ENCODE data around the gene ZNF98. TPM values are rescaled to one million over a fixed set of nuclear protein-coding genes. Genes with fewer than 3 reads are reported as not detected.

The ZNF98 gene
- total RNA-seq: not detected
- long read RNA-seq, partial matches to known transcripts: 0 of 10 reads
- long read RNA-seq, other reads (novel, unspliced or antisense): 10 of 10 reads

DNA sequence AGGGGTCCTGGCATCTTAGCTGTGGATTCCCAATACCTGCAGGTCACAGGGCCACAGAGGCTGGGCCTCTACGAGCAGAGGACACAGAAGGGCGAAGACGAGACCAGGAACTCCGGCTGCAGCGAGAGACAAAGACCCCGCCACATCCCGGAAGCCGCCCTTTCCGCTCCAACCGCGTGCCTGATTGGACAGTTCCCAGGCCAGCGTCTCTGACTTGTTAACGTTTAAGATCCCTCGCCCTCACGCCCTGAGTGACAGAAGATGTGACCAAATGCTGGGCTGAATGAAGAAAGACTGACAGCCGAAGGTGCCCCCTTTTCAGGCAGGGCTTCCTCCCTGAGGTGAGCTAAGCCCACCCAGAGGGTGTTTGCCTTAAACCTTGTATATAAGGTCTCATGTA, at the start of gene ZNF98:
Gene ZNF98 (minus strand): TSS at position 136 of the 400 bp plus-strand sequence. CDS start 122 bp downstream, at position 14.
- H3K27ac ChIP-seq: no peak within 1 kb of the TSS
- TF ChIP-seq, protein P1, sequence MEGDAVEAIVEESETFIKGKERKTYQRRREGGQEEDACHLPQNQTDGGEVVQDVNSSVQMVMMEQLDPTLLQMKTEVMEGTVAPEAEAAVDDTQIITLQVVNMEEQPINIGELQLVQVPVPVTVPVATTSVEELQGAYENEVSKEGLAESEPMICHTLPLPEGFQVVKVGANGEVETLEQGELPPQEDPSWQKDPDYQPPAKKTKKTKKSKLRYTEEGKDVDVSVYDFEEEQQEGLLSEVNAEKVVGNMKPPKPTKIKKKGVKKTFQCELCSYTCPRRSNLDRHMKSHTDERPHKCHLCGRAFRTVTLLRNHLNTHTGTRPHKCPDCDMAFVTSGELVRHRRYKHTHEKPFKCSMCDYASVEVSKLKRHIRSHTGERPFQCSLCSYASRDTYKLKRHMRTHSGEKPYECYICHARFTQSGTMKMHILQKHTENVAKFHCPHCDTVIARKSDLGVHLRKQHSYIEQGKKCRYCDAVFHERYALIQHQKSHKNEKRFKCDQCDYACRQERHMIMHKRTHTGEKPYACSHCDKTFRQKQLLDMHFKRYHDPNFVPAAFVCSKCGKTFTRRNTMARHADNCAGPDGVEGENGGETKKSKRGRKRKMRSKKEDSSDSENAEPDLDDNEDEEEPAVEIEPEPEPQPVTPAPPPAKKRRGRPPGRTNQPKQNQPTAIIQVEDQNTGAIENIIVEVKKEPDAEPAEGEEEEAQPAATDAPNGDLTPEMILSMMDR (IDR thresholded peaks at IDR 0.05): no peak
- no peaks in the 10 kb centered on the region for H3K4me1 ChIP-seq
- ATAC-seq (no peak), DNase-seq (no peak)
- H3K27me3 ChIP-seq (ENCODE audit: low read depth): no peaks in the 10 kb centered on the region
- intact Hi-C loops (cut with DNase I): no loop called here
- no peak within 1 kb of the TSS for H3K4me3 ChIP-seq
- H3K36me3 ChIP-seq: no peaks in the 10 kb centered on the region
- peaks cover 22% of the 10 kb centered on the region for H3K9me3 ChIP-seq

DNA sequence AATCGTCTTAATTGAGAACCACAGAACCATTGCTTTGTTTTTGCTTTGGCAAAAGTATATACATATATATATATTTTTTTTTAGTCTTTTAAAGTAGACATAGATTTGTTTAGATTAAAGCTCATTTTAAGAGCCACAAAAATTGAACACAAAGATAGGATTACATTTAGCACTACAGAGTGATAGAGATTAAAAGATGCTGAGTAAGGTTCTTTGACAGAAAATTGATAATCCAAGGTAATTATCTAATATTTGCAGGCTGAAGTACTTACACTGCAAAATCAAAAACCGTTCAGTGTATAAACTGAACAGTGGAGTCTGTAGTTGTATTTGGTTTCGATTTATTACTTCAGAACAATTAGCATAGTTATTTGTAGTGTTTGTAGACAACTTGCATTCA, 24.5 kb upstream of the ZNF98 start:
- Histone ChIP-seq H3K36me3 (no peaks in the 10 kb centered on the region), H3K9me3 (peaks cover 48% of the 10 kb centered on the region), H3K27ac (no peak overlapping the region), H3K27me3 (ENCODE audit: low read depth) (no peaks in the 10 kb centered on the region), H3K4me3 (no peak overlapping the region), H3K4me1 (no peaks in the 10 kb centered on the region)
- DNase-seq (no peak), ATAC-seq (no peak)
- intact Hi-C loops (cut with DNase I): no loop called here
- TF ChIP-seq, protein P1 (IDR thresholded peaks at IDR 0.05): no peak

DNA sequence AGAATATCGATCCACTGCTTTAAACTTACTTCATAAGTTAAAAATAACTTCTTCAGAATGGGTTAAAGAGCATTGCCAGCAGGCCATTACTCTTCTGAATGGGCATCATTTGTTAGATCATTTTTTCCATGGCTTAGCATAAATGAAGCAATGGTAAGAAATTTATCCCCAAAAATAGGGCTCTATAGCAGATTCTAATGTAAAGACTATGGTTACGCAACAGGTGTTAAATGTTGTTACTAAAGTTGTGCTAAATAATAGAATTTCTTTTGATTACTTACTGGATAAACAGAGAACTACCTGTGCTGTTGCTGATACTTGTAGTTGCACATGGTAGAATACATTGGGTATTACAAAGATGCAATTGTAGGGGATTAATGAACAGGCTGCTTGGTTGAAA, 15.9 kb upstream of the ZNF98 start:
- Histone ChIP-seq H3K27me3 (ENCODE audit: low read depth) (no peaks in the 10 kb centered on the region), H3K4me1 (no peaks in the 10 kb centered on the region), H3K9me3 (peaks cover 70% of the 10 kb centered on the region), H3K27ac (no peak overlapping the region), H3K4me3 (no peak overlapping the region), H3K36me3 (no peaks in the 10 kb centered on the region)
- ATAC-seq: no peak
- no peak for DNase-seq
- TF ChIP-seq, protein P1 (IDR thresholded peaks at IDR 0.05): no peak
- intact Hi-C loops (cut with DNase I): no loop called here

DNA sequence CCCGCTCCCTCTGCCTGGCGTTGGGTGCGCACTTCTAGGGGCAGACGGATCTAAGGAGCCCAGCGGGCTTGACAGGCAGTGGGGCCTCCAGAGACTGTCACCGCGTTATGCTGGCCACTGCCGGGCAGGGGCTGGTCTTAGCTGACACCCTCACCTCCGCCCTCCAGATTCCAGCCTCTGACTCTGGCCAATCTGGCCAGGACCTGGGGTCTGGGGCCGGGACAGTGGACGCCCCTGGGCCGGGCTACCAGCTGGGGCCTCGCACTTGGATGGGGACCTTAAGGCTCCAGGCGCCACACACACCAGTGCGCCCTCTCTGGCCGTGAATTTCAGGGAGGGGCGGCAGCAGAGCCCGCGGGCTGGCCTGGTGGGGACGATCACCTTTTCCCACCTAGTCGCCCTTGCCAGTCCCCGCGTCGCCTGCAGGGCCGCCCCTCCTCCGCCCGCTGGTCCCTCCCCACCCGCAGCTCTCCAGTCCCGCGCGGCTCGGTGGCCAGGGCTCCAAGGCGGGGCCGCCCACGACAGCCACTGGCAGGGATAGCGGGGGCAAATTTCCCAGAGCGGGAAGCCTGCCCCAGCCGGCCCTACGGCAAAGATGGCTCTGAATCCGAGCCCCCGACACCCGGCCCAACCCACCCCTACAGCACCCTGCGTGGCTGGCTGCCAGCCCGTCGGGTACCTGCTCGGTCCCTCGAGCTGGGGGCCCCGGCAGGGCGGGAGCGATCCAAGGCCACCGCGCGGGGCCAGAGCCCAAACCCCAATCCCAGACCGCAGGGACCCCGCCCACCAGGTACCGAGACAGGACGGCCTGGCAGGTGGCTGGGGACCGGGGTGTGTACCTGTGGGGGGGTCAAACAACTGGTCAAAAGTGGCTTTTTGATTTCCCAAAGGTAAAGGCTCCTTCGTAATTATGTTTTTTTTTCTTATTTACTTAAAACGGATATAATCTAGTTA, 6.1 kb upstream of the ZNF98 start:
- peaks cover 21% of the 10 kb centered on the region for H3K9me3 ChIP-seq
- ATAC-seq: peak in 1 of 2 donors; percentile 21
- H3K4me1 ChIP-seq: no peaks in the 10 kb centered on the region
- no peaks in the 10 kb centered on the region for H3K36me3 ChIP-seq
- no peak for DNase-seq
- TF ChIP-seq, protein P1 (IDR thresholded peaks at IDR 0.05): no peak
- H3K27me3 ChIP-seq (ENCODE audit: low read depth): peaks cover 15% of the 10 kb centered on the region
- intact Hi-C loops (cut with DNase I): no loop called here
- no peak overlapping the region for H3K4me3 ChIP-seq
- no peak overlapping the region for H3K27ac ChIP-seq

DNA sequence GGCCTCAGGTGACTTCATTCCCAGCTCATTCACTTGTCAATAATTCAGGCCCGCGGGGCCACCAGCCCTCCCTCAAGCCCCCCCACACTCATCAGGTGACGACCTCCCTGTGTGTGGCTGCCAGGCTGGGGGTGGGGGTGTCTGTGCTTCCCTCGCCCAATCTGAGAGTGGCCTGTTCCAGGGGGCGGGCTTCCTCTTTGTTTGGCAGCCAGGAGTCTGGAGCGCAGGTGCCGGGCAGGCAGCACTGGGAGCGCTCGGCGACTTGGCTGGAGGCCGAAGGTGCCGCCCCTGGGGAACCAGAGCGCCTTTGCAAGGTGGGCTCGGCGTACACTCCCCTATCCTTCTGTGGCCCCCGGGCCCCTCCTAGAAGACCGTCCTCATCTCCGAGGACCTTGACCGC, 5.4 kb upstream of the ZNF98 start:
- Histone ChIP-seq H3K27ac (no peak overlapping the region), H3K9me3 (peaks cover 22% of the 10 kb centered on the region), H3K36me3 (no peaks in the 10 kb centered on the region), H3K4me3 (no peak overlapping the region), H3K4me1 (no peaks in the 10 kb centered on the region), H3K27me3 (ENCODE audit: low read depth) (peaks cover 15% of the 10 kb centered on the region)
- intact Hi-C loops (cut with DNase I): no loop called here
- TF ChIP-seq, protein P1 (IDR thresholded peaks at IDR 0.05): no peak
- DNase-seq (no peak), ATAC-seq (no peak)

Data from lower lobe of right lung (tissue), 2 donors.